Stimulated activated CD4-positive, alpha-beta T cell treated with anti-CD3 and anti-CD28 coated beads, Interleukin-4, amount 100 ng/mL, for 1 hour (primary cell): ENCODE measurements around the gene LARGE1.

Experiments
- DNase-seq: peaks from one replicate; pipeline ENCODE4 v3.0.0-alpha.2; 2020

LARGE1 gene

DNA sequence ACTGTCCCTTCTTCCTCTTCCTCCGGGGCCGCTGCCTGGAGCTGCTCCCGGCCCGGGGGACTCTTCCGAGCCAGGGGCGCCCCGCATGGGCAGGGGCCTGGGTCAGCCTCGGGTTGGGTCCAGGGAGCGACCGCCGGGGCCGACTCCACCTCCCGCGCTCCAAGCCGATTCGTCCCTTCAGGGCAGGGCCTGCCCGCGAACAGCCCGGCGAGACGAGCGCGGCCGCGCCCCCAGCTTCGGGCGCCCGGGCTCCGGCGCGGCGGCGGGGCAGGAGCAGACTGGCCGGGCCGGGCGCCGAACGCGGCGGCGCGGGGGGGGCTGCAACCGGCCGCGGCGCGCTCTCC, at the start of gene LARGE1:
LARGE1 (minus strand) TSS at position 280 of the 344 bp plus-strand sequence.
- DNase-seq, result peak; percentile 3

GRCh38 chr22:33969045-33969444, 48.8 kb upstream of the LARGE1 start:
- DNase-seq, result no peak

DNA sequence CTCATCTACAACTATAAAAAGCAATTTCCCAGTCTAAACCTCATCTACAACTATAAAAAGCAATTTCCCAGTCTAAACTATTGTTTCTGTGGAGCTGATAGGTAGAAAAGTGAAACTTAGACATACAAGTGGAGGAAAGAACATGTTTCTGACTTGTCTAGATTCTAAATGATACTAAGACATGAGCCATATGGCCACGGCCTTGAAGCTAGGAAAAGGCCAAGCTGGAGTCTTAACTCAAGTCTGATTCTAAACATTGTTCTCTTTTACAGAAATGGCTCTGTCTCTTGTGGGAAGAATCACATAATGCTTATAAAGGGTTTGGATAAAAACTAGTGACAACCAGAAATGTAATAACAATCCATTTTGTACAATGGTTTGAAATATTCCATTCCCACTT, 43.8 kb upstream of the LARGE1 start:
- DNase-seq, result no peak

DNA sequence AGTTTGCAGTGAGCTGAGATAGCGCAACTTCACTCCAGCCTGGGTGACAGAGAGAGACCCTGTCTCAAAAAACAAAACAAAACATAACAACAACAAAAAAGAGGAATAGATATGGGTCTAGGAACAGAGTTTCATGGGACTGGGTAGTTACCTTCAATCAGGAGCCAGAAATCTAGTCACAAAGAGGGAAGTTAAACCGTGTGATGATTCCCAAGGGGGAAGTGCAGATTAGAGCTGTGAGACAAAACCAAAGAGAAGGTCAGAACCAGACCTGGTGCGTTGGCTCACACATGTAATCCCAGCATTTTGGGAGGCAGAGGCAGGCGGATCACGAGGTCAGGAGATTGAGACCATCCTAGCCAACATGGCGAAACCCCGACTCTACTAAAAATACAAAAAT, 42.1 kb upstream of the LARGE1 start:
- no peak for DNase-seq

- DNase-seq, result no peak
Observed at GRCh38 chr22:33958741-33959140, 38.5 kb upstream of the LARGE1 start.

DNA sequence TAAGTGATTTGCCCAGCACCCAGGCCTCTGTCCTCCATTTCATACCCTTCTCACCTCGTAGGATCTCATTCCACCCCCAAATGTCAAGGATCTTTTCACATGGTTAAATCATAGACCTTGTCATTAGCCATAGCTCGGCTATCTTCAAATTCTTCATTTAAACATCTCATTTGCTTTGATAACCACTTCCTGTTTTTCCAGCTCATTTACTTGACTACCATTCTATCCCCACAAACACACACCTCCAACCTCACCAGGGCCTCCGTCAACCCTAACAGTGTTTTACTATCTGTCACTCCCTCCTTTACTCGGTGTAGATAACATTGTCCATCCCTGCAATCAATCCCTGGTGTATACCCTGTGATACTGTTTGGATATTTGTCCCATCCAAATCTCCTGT, 36.8 kb upstream of the LARGE1 start:
- DNase-seq, result no peak

GRCh38 chr22:33952776-33953175, 32.5 kb upstream of the LARGE1 start:
- DNase-seq, result no peak

DNA sequence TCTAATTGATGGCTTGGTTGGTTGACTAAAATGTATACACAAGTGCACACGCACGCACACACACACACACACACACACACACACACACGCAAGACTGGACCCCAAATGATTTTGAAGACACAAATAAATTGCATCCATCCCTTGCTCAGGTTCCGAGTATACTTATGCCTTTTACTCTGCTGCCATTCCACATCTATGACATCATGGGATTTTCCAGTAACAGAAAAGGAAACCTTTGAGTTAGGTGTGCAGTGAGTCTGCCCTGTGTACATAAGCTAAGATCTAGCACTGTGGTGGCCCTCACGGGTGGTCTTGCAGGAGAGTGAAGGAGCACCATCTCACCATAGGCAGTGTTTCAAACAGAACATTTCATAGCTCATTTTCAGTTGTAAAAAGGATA, 20.5 kb upstream of the LARGE1 start:
- DNase-seq, result no peak

GRCh38 chr22:33932997-33933396, 12.7 kb upstream of the LARGE1 start:
- no peak for DNase-seq

GRCh38 chr22:33931406-33931805, 11.1 kb upstream of the LARGE1 start:
- no peak for DNase-seq

DNA sequence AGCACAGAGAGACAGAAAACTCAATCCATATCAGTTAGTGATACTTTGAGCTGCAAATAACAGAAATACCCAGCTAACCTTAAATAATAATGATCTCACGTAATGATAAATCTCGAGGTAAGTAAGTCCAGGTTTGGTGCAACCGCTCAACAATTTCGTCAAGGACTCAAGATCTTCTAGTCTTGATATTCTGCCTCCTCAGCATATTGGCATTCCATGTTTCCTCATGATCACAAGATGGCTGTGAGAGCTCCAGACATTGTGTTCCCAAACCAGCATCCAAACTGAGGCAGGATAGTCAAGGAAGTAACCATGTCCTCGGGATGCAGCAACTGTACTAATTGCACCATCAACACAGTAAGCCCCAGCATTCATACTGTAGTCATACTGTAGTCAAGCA, 7.5 kb upstream of the LARGE1 start:
- DNase-seq, result no peak

DNA sequence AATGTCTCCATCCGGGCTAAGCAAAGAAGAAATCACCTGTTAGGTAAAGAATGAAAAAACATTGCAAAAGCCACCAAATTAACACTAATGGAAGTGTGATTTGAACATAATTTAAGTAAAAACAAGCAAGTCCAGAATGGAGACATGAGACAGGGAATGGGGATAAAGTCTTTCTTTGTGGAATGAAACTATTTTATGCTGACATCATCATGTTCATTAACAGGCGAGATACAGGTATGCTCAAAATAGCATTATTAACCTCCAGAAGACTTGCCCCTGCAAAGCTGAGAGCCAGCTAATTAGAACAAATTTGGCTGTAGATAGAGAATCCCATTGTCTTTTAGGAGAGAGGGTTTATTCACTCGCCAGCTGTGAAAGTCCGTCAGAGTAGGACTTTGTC, 4.9 kb upstream of the LARGE1 start:
- DNase-seq, result no peak

GRCh38 chr22:33923660-33924246, 3.5 kb upstream of the LARGE1 start:
- DNase-seq, result no peak

DNA sequence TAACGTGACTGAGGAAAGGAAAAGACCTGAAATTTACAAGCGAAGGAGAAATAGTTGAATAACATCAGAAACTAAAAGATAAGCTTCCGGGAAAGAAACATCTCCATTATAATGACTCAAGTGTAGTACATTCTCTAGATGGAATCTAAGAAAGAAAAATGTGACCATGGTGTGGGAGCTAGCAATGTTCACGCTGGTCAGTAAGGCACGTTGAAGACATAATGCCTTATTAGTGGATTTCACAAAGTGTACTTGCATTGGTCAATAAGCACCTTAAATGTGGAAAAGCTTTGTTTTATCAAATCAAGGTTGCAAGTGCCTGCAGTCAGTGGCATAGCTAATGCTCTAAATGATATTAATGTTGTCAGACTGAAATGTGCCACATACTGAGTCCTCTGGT, 2.8 kb upstream of the LARGE1 start:
- DNase-seq, result no peak

- DNase-seq, result peak; percentile 3
Observed at GRCh38 chr22:33922349-33922681, 2.0 kb upstream of the LARGE1 start.

- DNase-seq, result peak; percentile 44
Observed at GRCh38 chr22:33921525-33922348, 1.5 kb upstream of the LARGE1 start.

DNA sequence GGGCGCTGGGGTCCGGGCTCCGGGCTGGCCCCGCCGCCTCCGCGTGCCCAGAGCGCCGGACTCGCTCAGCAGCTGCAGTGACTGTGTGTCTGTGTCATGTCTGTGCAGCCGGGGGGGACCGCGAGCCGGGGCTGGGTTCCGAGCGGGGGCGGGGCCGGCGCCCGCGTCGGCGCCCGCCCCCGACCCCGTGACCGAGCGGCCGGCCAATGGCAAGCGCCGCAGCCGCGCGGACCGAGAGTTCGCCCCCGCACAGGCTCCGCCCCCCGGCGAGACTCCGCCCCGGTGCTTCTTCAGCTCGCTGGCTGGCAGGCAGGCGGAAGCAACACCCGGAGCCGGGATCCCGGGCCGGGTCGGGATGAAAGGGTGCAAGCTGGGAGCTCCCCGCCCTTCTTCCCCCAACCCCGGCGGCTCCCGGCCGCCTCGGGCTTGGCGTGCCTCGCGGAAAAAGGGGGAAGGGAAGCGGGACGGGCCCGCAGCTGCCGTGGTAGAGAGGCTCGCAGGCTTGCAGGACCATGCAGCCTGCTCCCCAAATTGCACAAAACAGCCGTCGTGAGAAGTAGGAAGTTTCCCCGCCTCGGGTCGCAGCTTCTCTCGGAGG, 750 bp upstream of the LARGE1 start:
- DNase-seq, result peak; percentile 94

GRCh38 chr22:33919391-33920196, 682 bp downstream of the LARGE1 start:
- DNase-seq, result peak; percentile 16

GRCh38 chr22:33918676-33919365, 1.5 kb downstream of the LARGE1 start:
- no peak for DNase-seq

DNA sequence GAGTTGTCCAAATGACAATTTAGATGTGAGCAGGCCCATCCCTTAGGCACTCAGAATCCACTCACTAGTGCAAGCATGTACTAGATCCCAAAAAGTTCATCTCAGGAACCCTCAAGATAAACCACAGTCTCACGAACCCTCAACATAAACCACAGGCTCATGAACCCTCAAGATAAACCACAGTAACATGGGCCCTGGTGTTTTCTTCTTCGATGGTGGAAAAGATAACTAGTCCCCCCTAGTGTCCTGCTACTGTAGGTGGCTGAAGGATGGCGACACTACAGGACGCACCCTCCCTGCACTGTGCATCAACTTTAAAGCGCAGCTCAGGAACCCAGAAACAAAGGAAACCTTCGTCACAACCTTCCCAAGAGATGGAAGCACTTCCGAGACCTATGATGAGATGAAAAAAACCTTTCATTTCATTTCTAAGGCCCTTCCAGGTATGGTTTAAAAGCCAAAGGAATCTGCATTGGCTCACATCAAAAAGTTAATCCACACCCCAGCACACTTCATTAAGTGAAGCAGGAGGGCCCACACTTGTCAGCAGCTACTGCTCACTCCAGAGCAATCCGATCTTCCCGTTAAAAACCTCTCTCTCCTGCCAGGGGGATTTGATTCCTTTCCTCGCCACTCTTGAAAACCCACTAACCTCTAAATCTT, 2.4 kb downstream of the LARGE1 start:
- no peak for DNase-seq

DNA sequence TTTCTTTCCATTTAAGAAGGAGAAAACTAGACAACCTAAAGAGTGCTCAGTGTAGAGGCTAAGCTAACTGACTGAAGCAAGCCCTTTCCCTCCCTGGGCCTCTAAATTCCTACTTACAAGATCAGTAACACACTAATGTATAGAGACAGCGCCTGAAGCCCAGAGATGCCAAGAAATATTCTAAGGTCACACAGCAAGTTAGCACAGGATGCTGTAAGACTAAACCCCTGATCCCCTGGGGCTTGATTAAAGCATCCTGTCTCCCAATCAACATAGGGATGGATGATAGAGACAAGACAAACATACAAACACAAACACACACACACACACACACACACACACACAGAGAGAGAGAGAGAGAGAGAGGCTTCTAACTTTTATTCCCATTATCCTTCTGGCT, 5.6 kb downstream of the LARGE1 start:
- DNase-seq, result no peak

- no peak for DNase-seq
Observed at GRCh38 chr22:33914131-33914530, 6.1 kb downstream of the LARGE1 start.

DNA sequence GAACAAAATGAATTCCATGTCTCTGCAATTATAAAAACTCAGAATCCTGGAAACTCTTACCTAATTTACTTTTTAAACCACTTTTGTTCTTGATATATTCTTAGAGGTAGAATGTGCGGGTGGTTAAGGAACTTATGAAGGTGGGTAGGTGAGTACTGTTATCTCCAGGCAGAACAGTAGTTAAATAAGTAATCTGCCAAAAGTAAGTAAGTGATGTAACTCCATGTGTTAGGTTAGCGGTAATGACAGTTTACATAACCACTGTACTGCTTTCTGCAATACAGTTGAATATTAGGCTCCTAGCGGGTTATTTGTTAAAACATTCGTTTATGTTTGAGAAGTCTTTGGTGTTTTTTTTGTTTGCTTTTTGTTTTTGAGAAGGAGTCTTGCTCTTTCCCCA, 7.1 kb downstream of the LARGE1 start:
- no peak for DNase-seq
